Bone marrow (tissue), 2 donors: ENCODE results near the gene PLET1.

ENCODE experiments used
- DNase-seq, 2 donors: peaks; one replicate each; lab custom pipeline; 2025; lab: John Stamatoyannopoulos, UW

PLET1 gene

DNA sequence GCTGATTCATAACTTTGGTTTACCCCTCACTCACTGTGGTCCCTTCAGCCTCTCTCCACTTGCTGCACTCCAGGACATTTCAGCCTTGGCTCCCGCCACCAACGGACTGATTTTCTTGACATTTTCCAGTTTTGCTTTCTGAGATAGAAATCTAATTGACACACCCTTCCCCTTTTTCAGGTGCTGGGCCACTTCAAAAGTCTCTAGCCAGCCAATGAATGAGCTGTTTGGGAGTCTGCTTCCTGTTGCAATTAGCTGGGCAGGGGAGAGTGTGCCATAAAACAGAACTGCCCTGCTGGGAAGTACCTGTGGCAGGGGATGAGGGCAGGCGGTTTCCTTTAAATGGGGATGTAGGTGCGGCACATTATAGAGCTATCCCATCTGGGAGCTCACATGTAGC, 21.1 kb upstream of the PLET1 start:
- no peak for DNase-seq

DNA sequence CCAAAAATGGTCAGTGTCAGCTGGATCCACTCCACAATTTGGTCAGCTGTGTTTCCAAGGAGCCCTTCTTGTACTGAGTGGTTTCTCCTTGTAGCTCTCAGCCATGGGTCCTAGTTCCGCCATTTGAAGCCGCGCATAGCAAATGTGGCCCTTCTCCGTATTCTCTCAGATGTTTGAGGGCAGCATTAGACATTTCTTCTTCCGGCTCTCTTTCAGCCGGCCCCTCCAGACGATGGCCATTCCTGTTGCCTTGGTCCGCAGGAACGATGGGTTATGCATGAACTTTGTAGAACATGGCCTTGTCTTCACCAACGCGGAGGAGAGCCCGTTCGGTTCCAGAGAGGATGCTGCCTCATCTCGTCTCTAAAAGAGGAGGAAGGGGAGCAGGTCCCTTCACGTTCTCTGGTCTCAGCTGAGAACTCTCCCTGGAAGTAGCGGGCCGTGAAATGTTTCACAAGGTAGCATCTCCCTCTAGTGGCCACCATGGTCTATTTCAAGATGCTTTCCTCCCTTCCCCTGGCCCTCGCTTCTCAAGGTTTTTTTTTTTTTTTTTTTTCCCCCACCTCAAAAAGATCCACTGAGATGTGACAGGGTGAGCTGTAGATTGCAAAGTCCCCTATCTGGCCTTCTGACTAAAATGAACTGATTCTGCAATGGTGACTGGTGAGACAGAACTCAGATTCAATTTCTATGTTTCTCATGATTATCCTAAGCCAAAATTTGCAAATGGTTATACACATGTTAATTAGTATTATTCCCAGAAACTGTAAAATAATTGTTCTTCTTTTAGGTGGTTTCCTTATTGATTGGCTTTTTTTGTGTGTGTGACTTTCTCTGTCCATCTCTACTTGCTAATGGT, 19.8 kb upstream of the PLET1 start:
- peak; percentile 55 to 81 for DNase-seq

DNA sequence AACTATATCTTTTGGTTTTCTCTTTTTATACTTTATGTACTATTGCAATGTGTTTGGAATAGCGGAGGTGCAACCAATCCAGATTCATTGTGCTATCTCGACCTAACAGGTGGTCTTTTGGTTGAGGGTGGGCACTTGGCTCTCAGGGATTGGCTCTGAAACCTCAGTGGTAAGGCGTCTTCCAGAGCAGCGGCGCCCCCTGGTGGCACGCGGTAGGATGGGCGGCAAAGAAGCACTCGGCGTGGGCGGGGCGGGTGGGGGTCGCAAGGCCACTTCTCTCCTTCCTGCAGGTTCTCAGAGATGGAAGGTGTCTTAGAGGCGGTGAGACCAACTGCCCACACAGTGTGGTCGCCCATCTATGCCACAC, 19.2 kb upstream of the PLET1 start:
- peak; percentile 34 to 55 for DNase-seq

DNA sequence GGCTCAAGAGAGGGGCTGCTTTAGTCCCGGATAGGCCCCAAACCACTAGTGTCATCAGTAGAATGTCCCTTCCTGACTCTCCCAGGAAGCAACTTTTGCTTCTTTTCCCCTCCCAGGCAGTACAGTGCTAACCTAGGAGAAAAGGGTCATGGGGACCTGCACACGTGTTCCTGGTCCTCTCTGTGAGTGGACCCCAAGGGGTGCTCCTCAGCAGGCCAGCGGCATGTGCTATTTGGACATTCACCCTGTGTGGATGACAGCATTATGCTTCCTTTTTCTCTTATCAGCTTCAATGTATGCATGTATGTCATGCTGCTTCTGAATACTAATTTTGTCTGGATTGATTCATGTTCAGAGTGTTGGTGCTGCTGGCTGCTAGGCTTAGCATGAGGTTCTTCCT, 18.1 kb upstream of the PLET1 start:
- no peak for DNase-seq

DNA sequence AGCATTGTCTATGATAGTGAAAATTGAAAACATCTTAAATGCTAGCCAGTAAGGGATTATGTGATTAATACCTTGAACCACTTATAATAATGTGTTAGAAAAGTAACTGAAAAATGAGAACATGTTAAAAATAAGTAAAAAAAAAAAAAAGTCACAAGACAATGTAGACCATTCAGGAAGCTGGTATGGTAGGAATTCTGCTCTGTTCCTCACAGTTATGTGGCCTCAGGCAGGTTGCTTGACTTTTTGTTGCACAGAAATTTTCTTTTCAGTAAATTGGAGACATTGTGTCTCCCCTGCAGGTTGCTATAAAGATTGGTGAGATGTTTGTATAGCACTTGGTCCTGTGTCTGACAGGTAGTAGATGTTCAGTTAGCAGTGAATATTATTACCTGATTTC, 17.3 kb upstream of the PLET1 start:
- no peak for DNase-seq

DNA sequence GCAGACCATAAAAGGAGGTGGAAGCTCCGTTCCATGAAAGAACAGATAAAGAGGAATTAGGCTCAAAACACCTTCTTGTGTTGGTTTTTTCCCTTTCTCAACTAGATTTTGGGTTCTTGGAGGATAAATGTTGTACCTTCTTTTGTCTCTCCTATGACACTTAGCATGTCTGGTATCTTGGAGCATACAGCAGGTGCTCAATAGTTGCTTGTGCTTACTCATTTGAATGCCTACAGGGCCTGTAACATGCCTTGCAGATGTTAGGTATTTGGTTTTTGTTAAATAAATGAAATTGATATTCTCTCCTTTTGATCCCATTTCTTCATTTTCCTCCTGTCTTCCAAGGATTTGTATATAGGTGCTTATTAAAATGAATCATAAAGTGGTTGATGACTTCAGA, 16.4 kb upstream of the PLET1 start:
- no peak for DNase-seq

DNA sequence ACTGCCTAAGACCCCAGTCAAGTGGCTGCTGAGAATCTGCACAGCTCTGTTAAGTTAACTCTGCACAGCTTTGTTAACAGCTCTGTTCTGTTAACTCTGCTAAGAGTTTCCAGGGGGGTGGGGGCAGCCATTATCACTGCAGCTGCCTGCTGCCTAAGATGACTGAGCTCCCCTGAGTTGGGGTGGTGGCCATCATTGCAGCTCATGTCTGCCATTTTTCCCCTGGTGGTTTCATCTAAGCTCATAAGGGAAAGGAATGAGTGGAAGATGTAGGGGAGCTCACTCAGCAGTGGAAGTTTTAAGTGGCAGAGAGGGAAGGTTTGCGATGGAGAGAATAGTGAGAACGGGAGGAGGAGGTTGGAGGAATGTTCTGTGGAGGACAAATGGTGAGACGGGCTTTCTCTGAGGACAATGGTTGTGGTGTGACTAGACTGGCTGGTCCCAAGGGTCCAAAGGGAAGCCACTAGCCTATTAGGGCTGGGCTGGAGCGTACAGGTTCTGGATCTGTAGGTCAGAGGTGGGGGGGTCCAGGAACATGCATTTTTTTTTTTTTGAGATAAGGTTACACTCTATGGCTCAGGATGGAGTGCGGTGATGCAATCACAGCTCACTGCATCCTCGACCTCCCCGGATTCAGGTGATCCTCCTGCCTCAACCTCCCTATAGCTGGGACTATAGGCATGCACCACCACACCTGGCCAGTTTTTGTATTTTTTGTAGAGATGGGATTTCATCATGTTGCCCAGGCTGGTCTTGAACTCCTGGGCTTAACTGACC, 13.5 kb upstream of the PLET1 start:
- no peak for DNase-seq

DNA sequence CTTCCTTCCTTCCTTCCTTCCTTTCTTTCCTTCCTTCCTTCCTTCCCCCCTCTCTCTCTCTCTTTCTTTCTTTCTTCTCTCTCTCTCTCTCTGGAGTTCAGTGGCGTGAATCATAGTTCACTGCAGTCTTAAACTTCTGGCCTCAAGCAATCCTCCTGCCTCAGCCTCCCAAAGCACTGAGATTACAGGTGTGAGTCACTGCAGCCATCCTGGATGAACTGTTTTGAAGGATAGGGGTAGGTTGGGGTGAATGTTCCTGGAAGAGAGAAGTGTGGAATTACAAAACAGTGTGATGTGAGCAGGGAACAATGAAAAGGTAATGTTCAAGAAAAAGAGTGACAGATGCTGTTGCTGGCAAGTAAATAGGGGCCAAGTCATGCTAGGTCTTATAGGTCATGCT, 12.4 kb upstream of the PLET1 start:
- no peak for DNase-seq

DNA sequence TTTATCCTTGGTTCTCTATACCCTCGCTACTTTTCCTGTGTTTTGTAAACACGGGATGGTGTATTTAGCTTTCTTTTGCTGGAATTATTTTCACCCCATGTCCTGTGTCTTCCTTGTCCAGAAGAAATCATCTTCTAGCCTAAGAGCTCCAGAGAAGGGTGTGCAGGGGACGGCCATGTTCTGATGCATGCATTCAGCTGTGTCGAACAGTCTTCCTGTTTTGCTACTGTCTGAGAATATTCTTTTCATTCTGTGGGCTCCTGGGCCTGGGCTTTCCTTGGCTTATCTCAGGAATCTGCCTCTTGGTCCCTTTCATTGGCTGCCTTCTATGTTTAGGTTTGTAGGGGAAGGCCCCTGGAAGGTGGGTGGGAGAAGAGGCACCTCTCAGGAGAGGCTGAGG, 10.6 kb upstream of the PLET1 start:
- no peak for DNase-seq

DNA sequence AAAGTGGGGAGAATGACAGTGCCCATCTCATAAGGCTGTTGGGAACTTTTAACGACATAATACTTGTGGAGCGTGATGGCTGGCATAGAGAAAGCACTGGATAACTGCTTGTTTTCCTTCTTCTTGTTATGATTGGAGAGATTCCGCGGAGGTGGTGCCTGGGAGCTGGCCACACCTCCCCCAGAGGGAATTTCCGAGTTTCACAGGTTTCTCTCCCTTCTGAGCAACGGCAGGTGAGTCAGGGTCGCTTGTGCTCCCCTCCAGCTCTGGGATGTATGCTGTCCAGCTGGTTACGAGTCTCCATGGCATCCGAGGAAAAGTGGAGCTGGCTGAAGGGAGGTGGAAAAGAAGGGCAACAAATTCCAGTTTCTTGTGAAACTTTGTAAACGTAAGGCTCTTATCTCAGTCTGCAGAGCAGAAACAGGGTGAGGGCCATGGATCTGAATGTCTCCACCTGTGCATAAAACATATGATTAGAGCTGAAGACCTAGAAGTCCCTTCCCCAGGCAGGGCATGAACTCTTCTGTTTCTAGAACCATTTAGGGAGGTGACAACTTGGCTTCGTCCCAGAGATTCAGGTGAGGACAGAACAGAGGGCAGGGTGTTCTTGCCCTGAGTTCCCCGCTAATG, 10.0 kb upstream of the PLET1 start:
- DNase-seq, result no peak

DNA sequence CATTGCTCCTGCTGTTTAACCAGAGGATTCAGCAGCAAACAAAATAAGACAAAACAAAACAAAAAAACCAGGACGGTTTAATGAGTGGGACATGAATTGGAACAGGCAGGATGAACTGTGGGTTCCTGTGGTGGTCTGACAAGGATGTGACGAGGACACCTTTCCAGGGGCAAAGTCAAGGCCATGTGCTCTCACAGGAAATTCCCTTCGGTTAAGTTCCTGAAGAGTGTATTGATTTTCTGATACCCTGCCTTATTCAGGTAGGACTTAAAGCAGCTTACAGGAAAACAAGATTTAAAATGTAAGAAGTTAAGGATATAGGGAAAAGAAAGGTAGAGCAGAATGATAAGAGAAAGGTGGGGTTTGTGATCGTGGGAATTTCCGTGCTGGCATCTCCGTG, 8.5 kb upstream of the PLET1 start:
- no peak for DNase-seq

DNA sequence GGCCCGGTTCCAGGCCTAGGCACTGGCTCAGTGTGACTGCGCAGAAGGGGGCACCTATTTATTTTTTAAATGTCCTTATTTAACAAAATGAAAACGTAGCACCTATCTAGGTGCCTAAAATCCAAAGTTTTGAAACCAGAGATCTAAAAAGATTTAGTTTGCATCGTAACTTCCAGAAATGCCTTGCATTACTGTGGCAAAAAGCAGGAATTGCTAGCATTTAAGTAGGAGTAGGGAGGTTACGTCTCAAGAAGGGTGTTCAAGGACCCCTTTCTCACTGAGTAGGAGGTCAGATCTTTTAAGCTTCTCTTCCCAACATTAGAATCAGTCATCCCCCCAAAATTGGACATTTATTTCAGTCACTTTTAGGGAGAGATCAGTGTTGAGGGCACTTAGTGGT, 7.7 kb upstream of the PLET1 start:
- DNase-seq, result no peak

DNA sequence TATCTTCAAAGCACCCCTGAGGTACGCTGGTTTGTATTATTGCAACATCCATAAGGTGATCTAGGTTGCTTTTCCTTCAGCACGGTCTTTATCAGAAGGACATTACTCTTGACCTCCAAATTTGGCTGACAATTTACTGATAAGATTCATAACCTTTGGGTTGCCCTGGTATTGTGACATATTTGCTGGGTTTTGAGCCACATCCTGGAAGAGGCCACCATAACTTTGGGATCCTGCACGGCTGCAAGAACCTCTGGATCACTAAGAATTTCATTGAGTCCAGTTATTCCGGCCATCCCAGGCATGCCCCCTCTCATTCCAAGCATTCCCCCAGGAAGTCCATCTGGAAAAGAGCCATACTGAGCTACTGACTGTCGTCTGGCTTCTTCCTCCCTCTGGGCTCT, 6.5 kb upstream of the PLET1 start:
- no peak for DNase-seq

DNA sequence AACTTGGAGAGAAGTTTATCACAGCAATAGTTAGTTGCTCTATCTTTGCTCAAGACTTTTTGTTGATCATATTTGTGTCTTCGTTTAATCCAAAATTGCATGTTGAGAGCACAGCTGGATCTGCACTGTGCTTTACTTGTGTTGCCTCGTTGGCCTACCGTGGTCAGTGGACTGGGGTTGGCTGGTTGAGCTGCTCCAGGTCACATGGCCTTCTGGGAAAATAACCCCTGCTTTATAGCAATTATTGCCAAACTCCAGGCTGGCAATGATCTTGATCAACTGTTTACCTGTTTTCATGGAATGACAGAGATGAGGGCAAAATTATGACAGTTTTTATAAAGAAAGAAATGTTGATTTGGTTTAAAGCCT, 5.7 kb upstream of the PLET1 start:
- no peak for DNase-seq

DNA sequence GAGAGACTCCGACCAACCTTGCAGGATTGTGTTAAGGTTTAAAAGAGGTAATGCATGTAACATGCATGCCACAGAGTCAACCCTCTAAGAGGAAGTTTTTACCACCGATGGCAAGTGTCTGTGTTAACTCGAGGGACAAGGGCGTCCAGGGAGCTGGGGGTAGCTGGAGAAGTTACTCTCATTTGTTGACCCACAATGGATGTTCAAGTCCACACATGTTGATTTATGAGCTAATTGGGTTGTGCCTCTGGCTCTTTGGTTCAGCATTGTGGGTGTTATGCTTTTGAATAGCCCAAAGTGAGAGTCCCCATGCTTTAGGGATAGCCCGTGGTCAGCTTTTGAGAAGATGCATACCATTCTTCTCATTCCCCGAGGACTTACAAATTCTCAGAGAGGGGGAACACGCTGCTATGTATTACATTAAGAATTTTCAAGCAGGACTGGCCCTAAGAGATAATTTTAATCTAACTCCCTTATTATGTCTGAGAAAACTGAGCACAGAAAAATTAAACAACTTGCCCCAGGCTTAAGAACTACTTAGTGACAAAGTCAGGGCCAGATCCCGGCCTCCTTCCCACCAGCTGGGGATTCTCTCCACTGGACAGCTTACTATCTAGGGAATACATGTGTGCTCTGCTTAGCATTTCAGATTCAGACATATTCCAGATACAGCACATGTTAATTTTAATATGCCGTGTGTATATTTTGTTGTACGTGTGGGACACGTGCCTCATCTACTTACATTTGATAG, 5.2 kb upstream of the PLET1 start:
- DNase-seq, result no peak

DNA sequence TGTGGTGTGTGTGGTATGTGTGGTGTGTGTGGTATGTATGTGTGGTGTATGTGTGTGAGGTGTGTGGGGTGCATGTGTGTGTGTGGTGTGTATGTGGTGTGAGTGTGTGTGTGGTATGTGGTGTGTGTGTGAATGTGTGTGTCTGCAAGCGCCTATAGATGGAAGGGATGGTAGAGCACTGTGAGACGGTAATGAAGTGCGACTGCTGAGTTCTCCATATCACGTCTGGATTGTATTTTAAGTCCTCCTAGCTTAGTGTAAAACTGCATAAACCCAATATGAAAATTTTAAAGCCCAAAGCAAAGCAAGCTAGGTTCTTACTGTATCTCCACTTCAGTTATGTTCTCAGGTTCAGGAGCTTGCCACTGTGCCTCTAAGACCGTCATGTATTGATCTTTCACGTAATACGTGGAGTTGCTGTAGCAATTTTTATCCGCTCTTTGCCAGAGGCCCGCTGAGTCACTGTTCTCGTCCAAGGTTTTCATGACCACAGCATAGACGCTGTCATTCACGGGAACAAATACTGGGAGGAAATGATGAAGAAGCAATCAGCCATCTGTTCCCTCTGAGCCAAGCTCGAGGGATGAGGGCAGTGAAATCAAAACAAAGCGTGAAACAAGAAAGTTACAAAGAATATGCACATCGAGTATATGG, 5.5 kb downstream of the PLET1 start:
- peak in 1 of 2 donors; percentile 13 for DNase-seq

DNA sequence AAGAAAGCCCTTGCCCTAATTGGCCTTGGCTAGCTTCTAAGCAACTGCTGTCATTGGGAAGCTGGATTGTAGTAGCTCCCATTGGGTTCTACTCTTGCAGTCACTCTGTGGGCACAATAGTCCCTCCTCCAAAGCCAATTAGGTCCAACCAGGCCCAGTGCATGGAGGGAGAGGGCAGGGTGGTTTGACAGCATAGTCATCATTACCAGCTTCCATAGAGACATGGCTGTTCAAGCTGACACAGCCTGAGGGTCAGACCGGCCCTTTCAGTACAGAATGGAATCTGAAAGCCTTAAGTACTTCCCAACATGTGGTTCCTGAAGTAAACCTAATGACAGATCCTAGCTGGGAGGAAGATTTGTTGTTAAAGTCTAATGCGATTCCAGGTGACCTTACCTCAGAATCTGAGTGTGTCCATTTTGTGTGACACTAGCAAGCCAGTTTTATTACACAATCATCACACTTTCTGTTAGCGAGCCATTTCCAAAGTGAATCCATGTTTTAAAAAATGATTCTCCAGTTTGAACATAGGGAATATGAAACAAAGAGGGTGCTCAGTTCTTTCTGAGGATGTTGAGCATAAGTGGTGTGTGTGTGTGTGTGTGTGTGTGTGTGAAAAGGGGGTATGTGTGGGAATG, 6.9 kb downstream of the PLET1 start:
- DNase-seq, result no peak

DNA sequence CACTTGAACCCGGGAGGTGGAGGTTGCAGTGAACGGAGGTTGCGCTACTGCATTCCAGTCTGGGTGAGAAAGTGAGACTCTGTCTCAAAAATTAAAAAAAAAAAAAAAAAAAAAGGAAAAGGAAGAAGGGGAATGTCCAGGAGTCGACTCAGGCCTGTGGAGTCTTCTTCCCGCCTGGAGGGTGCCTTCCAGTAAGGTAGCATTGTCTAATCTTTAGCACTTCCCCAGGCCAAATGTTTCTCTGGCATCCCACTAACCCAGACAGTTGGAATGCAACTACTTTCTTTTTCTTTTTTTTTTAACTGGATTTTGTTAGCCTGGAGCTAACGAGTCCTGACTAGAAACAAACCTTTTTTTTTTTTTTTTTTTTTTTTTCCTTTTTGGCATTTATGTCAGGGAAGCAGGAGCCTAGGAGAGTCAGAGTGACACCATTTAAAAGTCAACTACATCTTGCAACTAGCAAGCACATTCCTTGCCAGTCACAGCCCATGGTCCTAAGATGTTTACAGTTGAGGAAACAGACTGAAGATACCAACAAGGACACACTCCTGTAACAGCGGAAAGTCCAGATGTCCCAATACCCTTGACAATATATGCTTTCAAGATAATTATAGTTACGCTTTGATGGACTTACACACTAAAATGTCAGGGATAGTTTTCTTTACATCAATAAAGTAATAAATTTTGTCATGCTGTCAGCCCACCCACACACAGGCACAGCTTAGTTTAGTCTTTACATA, 10.6 kb downstream of the PLET1 start:
- no peak for DNase-seq

DNA sequence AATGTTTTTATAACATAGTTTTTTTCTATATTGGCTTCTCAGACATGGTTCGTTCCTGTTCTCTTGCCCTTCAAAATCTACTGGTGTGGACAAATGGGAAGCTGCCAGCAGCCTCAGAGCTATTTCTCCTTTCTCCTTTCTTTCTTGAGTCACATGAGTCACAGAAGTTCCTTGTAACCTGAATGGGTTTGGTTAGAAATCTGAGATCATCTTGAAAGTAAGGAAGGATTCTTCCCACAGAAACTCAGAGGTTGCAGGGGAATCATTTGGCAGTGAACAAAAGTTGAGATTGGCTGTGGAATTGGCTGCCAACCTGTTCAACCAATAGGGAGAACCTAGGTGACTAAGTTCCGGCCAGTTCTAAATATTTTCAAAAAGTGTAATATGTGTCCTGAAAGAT, 12.5 kb downstream of the PLET1 start:
- DNase-seq, result no peak

DNA sequence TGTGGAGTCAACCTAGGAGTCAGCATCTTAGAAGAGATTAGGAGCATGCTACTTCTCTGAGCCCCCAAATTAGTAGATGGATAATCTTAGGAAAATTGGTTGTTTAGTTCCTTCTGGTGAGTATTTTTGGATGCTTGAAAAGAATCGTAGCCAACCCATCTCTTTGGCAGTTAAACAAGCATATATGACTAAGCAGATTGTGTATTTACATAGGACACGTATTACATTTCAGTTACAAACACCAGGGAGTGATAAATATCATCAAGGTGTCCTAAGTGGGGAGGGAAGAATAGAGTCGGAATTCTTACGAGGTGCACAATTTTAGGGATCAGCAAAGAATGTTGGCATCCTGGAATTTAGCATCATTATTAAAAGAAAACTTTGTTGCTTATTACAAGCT, 13.5 kb downstream of the PLET1 start:
- DNase-seq, result no peak

DNA sequence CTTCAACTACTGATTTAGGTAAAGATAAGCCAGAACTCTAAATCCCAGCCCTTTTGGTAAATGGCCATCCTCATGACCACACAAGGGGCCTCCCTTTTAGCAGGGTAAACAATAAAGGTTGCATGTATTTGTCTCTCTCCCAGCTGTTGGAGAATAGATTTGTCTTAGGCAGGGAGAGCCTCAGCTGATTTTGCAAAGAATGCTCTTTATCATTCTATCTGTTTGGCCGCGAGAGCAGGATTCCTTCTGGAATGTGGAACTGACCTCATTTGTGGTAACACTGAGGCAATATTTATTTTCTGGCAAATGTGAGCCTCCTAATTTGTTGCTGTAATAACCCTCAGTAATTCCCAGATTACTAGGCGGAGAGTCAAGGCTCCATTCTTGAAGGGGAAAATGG, 19.2 kb downstream of the PLET1 start:
- DNase-seq, result no peak
